ENCODE results near the gene HEATR5B.
"Not testable (repeated sequence)": the region's sequence is repeated elsewhere in the genome, so short reads cannot be mapped to it uniquely, and the experiment has no call there.

DNA sequence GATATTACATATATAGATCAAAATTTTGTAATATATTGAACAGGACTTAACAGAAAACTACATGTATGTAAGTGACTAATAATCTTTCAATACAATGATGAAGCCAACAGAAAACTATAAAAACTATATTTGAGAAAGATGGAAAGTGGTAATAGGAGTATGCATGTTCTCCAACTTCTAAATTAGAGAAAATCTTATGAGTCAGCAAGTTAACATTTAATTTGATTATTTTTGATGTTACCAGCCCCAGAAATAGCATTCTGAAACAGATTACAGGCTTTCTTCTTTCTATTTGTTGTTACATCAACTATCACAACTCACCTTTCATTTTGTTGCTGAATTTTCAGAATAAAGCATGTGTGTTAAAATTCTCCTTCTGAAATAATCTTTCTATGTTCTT lies 147.6 kb downstream of the HEATR5B start:
- TF ChIP-seq CTCF, POLR2A (IDR thresholded peaks at IDR 0.05): not testable (repeated sequence)

All from lower leg skin (tissue), 3 donors.